Measurements from ENCODE around the gene SCAF4. TPM values are rescaled to one million over a fixed set of nuclear protein-coding genes. Genes with fewer than 3 reads are reported as not detected.

The SCAF4 gene
- total and polyA plus RNA-seq, 4 donors = 7.1 to 11.1 (median 9.3) TPM

DNA sequence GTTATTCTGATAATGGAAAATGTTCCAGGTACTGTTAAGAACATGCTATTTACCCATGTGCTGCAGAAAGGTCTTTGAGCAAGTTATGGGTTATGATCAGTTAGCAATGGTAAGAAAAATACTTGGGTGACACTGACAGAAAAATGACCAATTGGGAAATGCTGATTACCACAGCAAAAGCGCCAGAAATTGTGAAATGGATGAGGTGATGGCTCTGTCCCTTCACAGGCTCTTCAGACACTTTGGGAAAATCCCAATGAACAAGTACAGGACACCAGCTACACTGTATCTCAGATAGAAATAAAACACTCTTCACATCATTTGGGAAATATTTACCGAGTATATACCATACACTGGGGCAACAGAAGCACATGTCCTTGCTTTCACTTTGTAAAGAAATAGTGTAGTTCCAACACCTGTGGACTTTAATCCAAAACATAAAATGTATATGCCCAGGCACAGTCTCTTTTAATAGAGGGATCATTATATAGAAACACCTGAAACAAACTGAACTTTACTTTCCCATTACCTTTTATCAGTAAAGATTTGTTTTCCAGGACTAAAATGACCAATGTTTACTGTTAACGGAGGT lies 58.5 kb downstream of the SCAF4 start:
- Histone ChIP-seq H3K9me3 (ENCODE audit: control insufficient read depth in 4 of 4, low read length in 3 of 4) (no peaks in the 10 kb centered on the region), H3K36me3 (ENCODE audit: control insufficient read depth in 4 of 4, insufficient read depth in 3 of 4, low read depth in 1 of 4, low read length in 3 of 4) (peaks cover 6 to 24% (median 13%) of the 10 kb centered on the region in 4 donors), H3K4me1 (ENCODE audit: control insufficient read depth in 4 of 4, insufficient read depth in 4 of 4, low read length in 3 of 4) (no peaks in the 10 kb centered on the region), H3K27me3 (ENCODE audit: control insufficient read depth in 4 of 4, insufficient read depth in 4 of 4, low read length in 3 of 4) (no peaks in the 10 kb centered on the region), H3K4me3 (ENCODE audit: low read depth in 1 of 3, low read length in 3 of 3) (no peak overlapping the region), H3K27ac (ENCODE audit: low read depth in 1 of 2, low read length in 2 of 2) (no peak overlapping the region), H3K9ac (ENCODE audit: low read depth in 1 of 2, low read length in 2 of 2) (no peak overlapping the region)
- WGBS = 83% methylated on average over 3 of the region's 3 CpGs
- no peak for TF ChIP-seq YY1 (IDR thresholded peaks at IDR 0.05)
- no peak for TF ChIP-seq CTCF (IDR thresholded peaks at IDR 0.05; ENCODE audit: low read depth, low read length, missing input control)
- TF ChIP-seq NR2F2 (IDR thresholded peaks at IDR 0.05) = no peak
- no peak for TF ChIP-seq FOXA2 (IDR thresholded peaks at IDR 0.05)
- TF ChIP-seq MAX (IDR thresholded peaks at IDR 0.05) = no peak
- TF ChIP-seq, protein P1, sequence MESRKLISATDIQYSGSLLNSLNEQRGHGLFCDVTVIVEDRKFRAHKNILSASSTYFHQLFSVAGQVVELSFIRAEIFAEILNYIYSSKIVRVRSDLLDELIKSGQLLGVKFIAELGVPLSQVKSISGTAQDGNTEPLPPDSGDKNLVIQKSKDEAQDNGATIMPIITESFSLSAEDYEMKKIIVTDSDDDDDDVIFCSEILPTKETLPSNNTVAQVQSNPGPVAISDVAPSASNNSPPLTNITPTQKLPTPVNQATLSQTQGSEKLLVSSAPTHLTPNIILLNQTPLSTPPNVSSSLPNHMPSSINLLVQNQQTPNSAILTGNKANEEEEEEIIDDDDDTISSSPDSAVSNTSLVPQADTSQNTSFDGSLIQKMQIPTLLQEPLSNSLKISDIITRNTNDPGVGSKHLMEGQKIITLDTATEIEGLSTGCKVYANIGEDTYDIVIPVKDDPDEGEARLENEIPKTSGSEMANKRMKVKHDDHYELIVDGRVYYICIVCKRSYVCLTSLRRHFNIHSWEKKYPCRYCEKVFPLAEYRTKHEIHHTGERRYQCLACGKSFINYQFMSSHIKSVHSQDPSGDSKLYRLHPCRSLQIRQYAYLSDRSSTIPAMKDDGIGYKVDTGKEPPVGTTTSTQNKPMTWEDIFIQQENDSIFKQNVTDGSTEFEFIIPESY (IDR thresholded peaks at IDR 0.05) = no peak
- no peak for TF ChIP-seq GABPA (IDR thresholded peaks at IDR 0.05 in 1 of 2, conservative IDR thresholded peaks at IDR 0.05 in 1 of 2)
- no peak for TF ChIP-seq EGR1 (IDR thresholded peaks at IDR 0.05; ENCODE audit: low read depth in 2 of 2)
- TF ChIP-seq TAF1 (conservative IDR thresholded peaks at IDR 0.05) = no peak
- no peak for TF ChIP-seq RXRA (IDR thresholded peaks at IDR 0.05)
- no peak for TF ChIP-seq RAD21 (IDR thresholded peaks at IDR 0.05)
- no peak for TF ChIP-seq JUND (IDR thresholded peaks at IDR 0.05)
- TF ChIP-seq, protein P2, sequence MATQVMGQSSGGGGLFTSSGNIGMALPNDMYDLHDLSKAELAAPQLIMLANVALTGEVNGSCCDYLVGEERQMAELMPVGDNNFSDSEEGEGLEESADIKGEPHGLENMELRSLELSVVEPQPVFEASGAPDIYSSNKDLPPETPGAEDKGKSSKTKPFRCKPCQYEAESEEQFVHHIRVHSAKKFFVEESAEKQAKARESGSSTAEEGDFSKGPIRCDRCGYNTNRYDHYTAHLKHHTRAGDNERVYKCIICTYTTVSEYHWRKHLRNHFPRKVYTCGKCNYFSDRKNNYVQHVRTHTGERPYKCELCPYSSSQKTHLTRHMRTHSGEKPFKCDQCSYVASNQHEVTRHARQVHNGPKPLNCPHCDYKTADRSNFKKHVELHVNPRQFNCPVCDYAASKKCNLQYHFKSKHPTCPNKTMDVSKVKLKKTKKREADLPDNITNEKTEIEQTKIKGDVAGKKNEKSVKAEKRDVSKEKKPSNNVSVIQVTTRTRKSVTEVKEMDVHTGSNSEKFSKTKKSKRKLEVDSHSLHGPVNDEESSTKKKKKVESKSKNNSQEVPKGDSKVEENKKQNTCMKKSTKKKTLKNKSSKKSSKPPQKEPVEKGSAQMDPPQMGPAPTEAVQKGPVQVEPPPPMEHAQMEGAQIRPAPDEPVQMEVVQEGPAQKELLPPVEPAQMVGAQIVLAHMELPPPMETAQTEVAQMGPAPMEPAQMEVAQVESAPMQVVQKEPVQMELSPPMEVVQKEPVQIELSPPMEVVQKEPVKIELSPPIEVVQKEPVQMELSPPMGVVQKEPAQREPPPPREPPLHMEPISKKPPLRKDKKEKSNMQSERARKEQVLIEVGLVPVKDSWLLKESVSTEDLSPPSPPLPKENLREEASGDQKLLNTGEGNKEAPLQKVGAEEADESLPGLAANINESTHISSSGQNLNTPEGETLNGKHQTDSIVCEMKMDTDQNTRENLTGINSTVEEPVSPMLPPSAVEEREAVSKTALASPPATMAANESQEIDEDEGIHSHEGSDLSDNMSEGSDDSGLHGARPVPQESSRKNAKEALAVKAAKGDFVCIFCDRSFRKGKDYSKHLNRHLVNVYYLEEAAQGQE (IDR thresholded peaks at IDR 0.05) = no peak
- no peak for TF ChIP-seq SP1 (IDR thresholded peaks at IDR 0.05)
- no peak for TF ChIP-seq ATF3 (IDR thresholded peaks at IDR 0.05)
- no peak for TF ChIP-seq FOXA1 (IDR thresholded peaks at IDR 0.05)
- TF ChIP-seq HNF4A (conservative IDR thresholded peaks at IDR 0.05) = no peak
- no peak for TF ChIP-seq HNF4G (IDR thresholded peaks at IDR 0.05)
- no peak for DNase-seq (ENCODE audit: low spot score)
